GM19240 (cell line): ENCODE results near the gene ZIC5.
A peak's percentile ranks its signal among the peaks of the same experiment; 100 is the strongest.

Source experiments
- DNase-seq: peaks from one replicate; pipeline ENCODE4 v3.0.0; 2011; ENCODE audit warnings: low spot score; ENCODE audit not compliant: insufficient read length

Gene ZIC5

DNA sequence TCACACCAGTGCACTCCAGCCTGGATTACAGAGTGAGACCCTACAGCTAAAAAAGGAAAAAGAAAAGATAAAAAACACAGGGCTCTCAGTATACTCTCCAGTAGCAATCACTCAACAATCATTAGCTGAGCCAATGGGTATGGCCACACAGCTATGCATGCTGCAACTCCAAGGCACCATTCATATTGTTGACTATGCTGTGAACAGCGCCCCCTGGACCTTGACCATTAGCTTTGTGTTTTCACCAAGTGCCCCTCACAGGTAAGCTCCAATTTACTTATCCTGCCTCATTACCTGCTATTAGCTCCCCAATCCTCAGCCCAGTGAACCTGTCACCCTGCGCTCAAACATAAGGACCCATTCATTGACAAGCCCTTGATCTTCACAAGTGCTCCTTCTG, 35.8 kb downstream of the ZIC5 start:
- no peak for DNase-seq

DNA sequence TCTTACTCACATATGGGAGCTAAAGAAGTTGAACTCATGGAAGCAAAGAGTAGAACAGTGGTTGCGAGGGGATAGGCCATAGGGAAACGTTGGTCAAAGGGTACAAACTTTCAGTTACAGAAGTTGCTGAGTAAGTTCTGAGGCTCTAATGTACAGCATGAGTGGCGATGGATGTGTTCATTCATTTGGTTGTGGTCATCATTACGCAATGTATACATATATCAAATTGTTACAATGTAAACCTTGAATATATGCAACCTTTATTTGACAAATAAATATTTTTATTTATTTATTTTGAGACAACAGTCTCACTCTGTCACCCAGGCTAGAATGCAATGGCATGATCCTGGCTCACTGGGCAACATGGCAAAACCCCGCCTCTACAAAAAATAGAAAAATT, 38.7 kb downstream of the ZIC5 start:
- DNase-seq, result no peak

DNA sequence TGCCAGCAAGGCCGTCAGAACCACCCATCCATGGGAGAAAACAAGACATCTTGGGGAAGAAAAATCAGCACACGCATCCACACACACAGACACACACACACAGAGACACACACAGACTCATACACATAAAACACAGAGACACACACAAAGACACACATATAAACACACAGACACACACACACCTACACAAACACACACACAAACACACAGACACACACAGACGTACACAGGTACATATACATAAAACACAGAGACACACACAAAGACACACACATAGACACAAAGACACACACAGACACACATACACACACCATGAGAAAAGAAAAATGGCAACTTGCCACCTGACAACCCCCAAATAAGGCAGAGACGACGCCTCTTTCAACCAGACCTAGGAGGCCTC, 40.6 kb downstream of the ZIC5 start:
- no peak for DNase-seq

DNA sequence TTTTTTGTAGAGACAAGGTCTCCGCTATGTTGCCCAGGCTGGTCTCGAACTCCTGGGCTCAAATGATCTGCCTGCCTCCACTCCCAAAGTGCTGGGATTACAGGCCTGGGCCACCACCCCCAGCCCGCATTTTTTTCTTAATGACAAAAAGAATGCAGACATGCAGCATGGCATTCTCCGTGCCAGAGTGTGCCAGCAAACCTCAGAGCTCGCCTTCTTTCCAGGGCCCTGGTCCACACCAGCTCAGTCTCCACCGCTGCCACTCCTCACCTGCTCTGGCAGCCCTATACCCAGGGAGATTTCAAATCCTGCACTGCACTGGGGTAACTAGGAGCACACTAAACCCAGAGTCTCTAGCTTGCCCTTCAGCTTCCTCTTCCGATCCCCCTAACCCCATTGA, 41.7 kb downstream of the ZIC5 start:
- no peak for DNase-seq

DNA sequence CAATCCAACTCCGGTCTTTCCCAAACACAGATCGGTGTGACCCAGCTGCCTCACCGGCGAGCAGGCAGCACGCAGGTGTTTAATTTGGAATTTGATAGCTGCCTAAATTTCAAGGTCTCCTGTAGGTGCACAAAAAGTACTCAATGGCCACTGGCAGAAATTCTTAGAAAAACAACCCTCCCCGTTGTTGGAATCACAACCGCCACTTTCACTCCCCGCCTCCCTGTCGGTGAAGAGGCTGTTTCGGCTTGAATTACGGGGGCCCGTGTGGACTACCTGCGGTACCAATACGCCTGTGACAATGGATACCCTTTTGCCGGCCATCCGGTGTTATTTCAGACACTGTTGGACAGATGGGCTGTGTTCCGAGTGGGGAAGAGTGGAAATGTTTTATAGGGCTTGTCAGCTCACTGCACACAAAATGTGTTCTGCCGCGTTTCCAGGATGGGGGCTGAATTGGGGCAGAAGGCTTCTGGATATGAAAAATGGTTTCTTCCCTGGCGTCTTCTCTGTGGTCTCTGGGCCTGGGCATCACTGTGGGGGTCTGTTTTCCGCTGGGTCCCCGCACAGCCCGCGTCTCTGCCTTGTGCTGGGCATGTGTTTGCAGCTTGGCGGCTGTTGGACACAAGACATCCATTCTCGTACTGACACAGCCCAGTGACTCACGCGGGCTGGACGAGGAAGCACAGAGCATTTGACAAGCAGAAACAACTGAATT, 45.4 kb downstream of the ZIC5 start:
- DNase-seq, result no peak

DNA sequence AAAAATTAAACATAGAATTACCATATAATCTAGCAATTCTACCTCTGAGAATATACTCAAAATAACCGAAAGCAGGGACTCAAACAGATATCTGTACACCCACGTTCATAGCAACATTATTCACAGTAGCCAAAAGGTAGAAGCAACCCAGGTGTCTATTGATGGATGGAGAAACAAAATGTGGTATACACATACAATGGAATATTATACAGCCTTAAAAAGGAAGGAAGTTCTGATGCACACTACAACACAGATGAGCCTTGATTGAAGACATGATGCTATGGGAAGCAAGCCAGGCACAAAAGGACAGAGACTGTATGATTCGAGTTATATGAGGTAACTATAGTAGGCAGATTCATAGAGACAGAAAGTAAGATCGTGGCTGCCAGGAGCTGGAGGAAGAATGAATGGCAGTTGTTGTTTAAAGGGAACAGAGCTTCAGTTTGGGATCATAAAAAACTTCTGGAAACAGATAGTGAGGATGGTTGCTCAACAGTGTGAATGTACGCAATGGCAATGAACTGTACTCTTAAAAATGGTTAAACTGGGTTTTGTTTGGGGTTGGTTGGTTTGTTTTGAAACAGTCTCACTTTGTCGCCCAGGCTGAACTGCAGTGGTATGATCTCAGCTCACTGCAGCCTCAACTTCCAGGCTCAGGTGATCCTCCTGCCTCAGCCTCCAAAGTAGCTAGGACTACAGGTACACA, 47.5 kb downstream of the ZIC5 start:
- DNase-seq, result no peak

DNA sequence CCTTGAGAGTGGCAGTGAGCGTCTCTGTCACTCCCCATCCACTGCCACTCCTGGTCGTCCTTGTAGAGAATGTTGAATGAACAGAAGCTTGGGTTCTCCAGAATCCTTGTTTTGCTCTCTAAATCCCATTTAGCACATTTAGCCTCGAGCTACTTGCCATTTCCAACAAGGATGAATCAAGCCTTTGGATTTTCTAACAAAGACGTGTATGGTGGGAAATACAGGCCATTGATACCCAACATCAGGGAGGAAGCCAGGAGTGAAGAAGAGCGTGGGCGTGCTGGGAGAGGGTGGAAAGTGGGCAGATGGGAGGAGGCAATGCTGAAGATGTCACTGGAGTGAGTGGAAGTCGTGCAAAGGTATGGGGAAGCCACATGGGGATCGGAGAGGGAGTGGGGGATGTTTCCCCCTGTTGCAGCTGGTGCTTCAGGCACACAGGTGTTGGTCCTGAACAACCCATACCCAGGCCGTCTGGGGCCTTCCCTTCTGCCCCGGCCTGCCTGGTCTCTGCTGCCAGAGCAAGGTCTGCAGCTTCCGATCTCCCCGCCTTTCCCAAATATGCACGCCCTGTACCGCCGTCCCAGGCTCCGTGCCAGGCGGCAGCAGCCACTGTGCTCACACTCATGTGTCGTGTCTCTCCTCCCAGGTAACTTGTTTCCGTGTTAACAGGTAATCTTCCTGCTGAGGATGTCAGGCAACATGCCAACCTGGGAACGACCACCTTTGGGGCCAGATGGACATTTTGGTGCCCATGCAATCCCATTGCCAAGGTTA, 48.7 kb downstream of the ZIC5 start:
- no peak for DNase-seq

DNA sequence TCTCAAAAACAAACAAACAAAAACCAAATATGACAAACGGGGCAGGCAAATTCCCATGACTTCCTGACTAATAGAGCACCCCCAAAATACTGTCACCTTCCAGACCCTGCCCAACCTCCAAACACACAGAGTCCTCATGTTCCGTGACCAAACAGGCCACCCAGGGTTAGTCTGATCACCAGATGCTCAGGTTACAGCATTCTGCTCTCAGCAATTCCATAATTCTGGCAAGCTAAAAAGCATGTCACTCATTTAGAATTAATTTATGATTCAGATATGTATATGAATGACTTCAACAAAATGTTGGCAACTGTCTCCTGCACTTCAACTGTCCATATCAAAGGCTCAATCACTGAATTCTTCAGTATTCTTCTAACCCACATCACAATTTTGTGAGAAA, 52.4 kb downstream of the ZIC5 start:
- no peak for DNase-seq

DNA sequence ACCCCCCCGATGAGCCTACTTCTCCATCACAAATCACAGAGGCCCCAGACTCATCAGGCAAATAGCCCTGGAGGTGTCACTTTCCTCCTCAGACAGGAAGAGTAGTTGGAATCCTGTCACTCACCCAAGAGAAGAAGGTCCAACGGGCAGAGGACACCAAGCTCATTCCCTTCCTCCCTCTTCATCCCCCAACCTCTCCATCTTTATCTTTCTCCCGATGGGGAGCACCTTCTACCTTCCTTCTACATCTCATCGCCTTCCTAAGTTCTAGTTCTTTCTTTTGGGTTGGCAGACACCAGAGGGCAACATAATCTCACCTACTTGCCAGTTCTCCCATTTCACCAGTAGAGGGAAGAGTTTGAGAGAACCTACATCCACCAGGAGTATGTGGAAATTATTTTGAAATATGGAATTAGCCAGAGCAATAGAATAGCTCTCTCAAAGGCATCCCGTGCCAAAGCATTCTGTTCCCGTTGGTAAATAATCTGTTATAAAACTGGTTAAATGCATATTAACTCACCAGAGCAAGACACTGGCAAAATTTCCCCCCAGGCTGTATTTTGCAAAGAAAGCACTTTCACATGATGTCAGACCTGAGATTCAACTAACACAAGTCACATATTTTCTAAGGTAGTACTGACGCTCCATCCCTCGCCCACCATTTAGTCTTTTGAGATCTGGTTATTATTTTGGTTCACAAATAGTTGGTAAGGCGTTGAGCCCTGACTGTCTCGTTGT, 55.0 kb downstream of the ZIC5 start:
- DNase-seq, result peak; percentile 61

DNA sequence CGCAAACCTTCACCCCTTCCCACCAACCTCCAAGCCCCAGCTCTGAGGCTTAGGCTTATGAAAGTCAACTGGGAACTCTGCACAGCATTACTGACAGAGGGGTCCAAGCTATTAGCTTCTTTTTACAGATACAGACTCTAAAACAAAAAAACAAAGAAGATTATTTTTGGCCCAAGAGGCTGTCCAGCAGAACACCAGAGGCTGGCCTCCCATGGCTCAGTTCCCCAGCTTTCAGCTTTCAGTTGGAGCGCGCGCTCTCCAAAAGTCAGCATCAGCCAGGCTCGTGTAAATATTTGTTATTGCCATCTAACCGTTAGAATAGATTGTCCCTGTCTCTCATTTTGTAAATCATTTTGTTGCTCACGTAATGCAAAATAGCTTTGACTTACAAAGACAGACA, 58.4 kb downstream of the ZIC5 start:
- no peak for DNase-seq
